ENCODE data around the gene MAN1B1. TPM values are rescaled to one million over a fixed set of nuclear protein-coding genes. Genes with fewer than 3 reads are reported as not detected.
"Not testable (repeated sequence)": the region's sequence is repeated elsewhere in the genome, so short reads cannot be mapped to it uniquely, and the experiment has no call there.

MAN1B1 gene
- polyA plus RNA-seq, 3 donors, result 29.3 to 38.2 (median 33.3) TPM

- peaks cover 0 to under 1% of the 10 kb centered on the region in 2 donors for H3K4me1 ChIP-seq (ENCODE audit: control insufficient read depth in 1 of 2, insufficient read depth in 2 of 2, low read length in 2 of 2)
- WGBS (ENCODE audit: insufficient coverage), result 91% methylated on average over 15 of the region's 15 CpGs
- H3K4me1 Mint-ChIP-seq, result peaks cover 12% of the 10 kb centered on the region
- H3K4me3 Mint-ChIP-seq, result no peak overlapping the region
- H3K4me3 ChIP-seq (replicated peaks in 1 of 3; ENCODE audit: low read depth in 2 of 3, low read length in 3 of 3), result no peak overlapping the region
- intact Hi-C loops (cut with micrococcal nuclease), result loop anchor here in 1 of 2 donors (10.0 kb wide), 1 partner anchor 278 kb away; no protein-coding TSS in a partner anchor
- DNase-seq, result no peak
- no peaks in the 10 kb centered on the region for H3K79me2 ChIP-seq (ENCODE audit: insufficient read depth, low read length)
- TF ChIP-seq CTCF (IDR thresholded peaks at IDR 0.05), result no peak
- H3K4me2 ChIP-seq (replicated peaks; ENCODE audit: extremely low read depth, low read length, poor library complexity, severe bottlenecking), result no peak overlapping the region
- no peak overlapping the region for H2AFZ ChIP-seq (ENCODE audit: insufficient read depth, low read depth, low read length, poor library complexity, severe bottlenecking)
- peaks cover 6 to 18% of the 10 kb centered on the region in 2 donors for H3K36me3 Mint-ChIP-seq
- no peak overlapping the region for H3K27ac ChIP-seq (ENCODE audit: low read depth in 1 of 2, low read length in 2 of 2)
- H3K36me3 ChIP-seq (replicated peaks in 1 of 2; ENCODE audit: control insufficient read depth in 1 of 2, insufficient read depth in 2 of 2, low read length in 2 of 2), result peaks cover 0 to 5% of the 10 kb centered on the region in 2 donors
- H3K27me3 Mint-ChIP-seq (ENCODE audit: low read depth in 3 of 3), result peaks cover 17 to 22% (median 21%) of the 10 kb centered on the region in 3 donors
- no peaks in the 10 kb centered on the region for H4K20me1 ChIP-seq (ENCODE audit: insufficient read depth, low read length)
- H3K9me3 Mint-ChIP-seq, result no peaks in the 10 kb centered on the region
- H3K27me3 ChIP-seq (ENCODE audit: control insufficient read depth in 2 of 2, insufficient read depth in 2 of 2, low read length in 2 of 2), result no peaks in the 10 kb centered on the region
- H3K27ac Mint-ChIP-seq, result no peak overlapping the region
- H3K9ac ChIP-seq (ENCODE audit: insufficient read depth, low read length, poor library complexity, severe bottlenecking), result no peak overlapping the region
- H3K9me3 ChIP-seq (replicated peaks in 1 of 2; ENCODE audit: control insufficient read depth in 1 of 2, insufficient read depth in 1 of 2, low read length in 2 of 2), result no peaks in the 10 kb centered on the region
These were observed 24.4 kb upstream of the MAN1B1 start for GRCh38 chr9:137062384-137062783.

GRCh38 chr9:137062798-137063197 lies 24.0 kb upstream of the MAN1B1 start:
- H3K9me3 ChIP-seq (replicated peaks in 1 of 2; ENCODE audit: control insufficient read depth in 1 of 2, insufficient read depth in 1 of 2, low read length in 2 of 2); H2AFZ ChIP-seq (ENCODE audit: insufficient read depth, low read depth, low read length, poor library complexity, severe bottlenecking); H3K27me3 ChIP-seq (ENCODE audit: control insufficient read depth in 2 of 2, insufficient read depth in 2 of 2, low read length in 2 of 2); H3K27ac Mint-ChIP-seq; H3K27ac ChIP-seq (ENCODE audit: low read depth in 1 of 2, low read length in 2 of 2); H3K79me2 ChIP-seq (ENCODE audit: insufficient read depth, low read length); H3K4me2 ChIP-seq (replicated peaks; ENCODE audit: extremely low read depth, low read length, poor library complexity, severe bottlenecking); H3K4me3 ChIP-seq (replicated peaks in 1 of 3; ENCODE audit: low read depth in 2 of 3, low read length in 3 of 3); DNase-seq; H3K9ac ChIP-seq (ENCODE audit: insufficient read depth, low read length, poor library complexity, severe bottlenecking); H3K9me3 Mint-ChIP-seq; H3K4me3 Mint-ChIP-seq; H3K36me3 ChIP-seq (replicated peaks in 1 of 2; ENCODE audit: control insufficient read depth in 1 of 2, insufficient read depth in 2 of 2, low read length in 2 of 2); H4K20me1 ChIP-seq (ENCODE audit: insufficient read depth, low read length); H3K4me1 ChIP-seq (ENCODE audit: control insufficient read depth in 1 of 2, insufficient read depth in 2 of 2, low read length in 2 of 2): not testable (repeated sequence)
- Mint-ChIP-seq H3K36me3 (peaks cover 6 to 18% of the 10 kb centered on the region in 2 donors), H3K27me3 (ENCODE audit: low read depth in 3 of 3) (peaks cover 14 to 23% (median 21%) of the 10 kb centered on the region in 3 donors), H3K4me1 (peaks cover 14% of the 10 kb centered on the region)
- intact Hi-C loops (cut with micrococcal nuclease), result loop anchor here in 1 of 2 donors (10.0 kb wide), 1 partner anchor 278 kb away; no protein-coding TSS in a partner anchor
- WGBS (ENCODE audit: insufficient coverage), result 100% methylated on average over 2 of the region's 9 CpGs
